Suppressor macrophage treated with lipopolysaccharide for 4 hours (primary cell): ENCODE measurements around the gene GBP7.

Experiments used
- DNase-seq: peaks from one replicate; pipeline ENCODE4 v3.0.0-alpha.2; 2020

Gene GBP7

GRCh38 chr1:89104687-89105086 lies 71.1 kb downstream of the GBP7 start:
- DNase-seq = no peak

- DNase-seq = peak; percentile 22
Observed at GRCh38 chr1:89104147-89104546, 71.7 kb downstream of the GBP7 start.

- peak; percentile 34 for DNase-seq
Observed at GRCh38 chr1:89102021-89102420, 73.8 kb downstream of the GBP7 start.

- DNase-seq = no peak
Observed at GRCh38 chr1:89100412-89100811, 75.4 kb downstream of the GBP7 start.

GRCh38 chr1:89098857-89099256 lies 76.9 kb downstream of the GBP7 start:
- DNase-seq = no peak

- DNase-seq = no peak
Observed at GRCh38 chr1:89095737-89096136, 80.1 kb downstream of the GBP7 start.

- no peak for DNase-seq
Observed at GRCh38 chr1:89089962-89090361, 85.8 kb downstream of the GBP7 start.

- DNase-seq = no peak
Observed at GRCh38 chr1:89088572-89088971, 87.2 kb downstream of the GBP7 start.

GRCh38 chr1:89087241-89087640 lies 88.6 kb downstream of the GBP7 start:
- no peak for DNase-seq

- DNase-seq = peak; percentile 84
Observed at GRCh38 chr1:89085781-89086180, 90.0 kb downstream of the GBP7 start.
